Activated CD4-positive, alpha-beta T cell treated with anti-CD3 and anti-CD28 coated beads, Interleukin-10, Interleukin-2, amounts not matched to agents 100 ng/mL and 50 ng/mL, durations not matched to agents 16 hours and 8 hours (primary cell): ENCODE data around the gene BORCS8.
A peak's percentile ranks its signal among the peaks of the same experiment; 100 is the strongest.
"Not testable (repeated sequence)": the region's sequence is repeated elsewhere in the genome, so short reads cannot be mapped to it uniquely, and the experiment has no call there.

Experiments used
- DNase-seq: peaks from one replicate; pipeline ENCODE4 v3.0.0-alpha.2; 2020

The BORCS8 gene

DNA sequence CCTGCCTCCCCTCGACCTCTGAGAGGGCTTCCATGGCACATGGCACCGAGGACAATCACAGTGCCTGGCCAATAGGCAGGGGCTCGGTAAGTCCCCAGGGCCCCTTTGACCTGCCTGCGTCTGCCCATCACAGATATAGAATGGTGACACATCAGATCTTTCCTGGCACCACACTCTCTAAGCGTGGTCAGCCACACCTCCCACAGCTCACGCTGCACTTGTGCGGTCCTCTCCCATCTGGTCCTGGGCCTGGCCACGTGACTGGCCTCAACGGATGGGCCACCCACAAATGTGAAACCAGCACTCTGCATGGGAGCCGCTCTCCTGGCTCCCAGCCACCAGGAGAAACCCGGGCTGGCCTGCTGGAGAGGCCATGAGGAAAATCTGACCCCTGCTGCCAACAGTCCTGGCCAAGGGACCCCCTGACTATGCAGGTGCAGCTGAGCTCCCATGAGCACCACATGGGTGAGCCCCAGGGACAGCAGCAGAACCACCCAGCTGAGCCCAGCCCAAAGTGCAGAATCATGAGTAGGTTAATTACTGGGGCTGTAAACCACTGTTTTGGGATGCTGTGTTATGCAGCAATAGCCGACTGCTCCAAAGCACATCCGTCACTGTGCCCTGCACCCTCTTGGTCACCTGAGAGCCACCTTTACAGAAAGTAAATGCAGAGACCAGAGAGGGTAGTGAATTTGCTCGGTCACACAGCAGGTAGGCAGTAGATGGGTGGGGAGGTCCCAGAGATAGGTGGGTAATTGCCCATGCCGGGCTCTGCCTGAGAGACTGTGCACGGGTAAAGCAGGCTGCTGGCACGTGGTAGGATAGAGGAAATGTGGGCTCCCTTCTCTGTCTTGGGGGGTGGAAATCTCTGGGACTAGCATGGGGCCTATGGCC lies 12.2 kb downstream of the BORCS8 start:
- no peak for DNase-seq

- DNase-seq, result no peak
These were observed 15.0 kb downstream of the BORCS8 start for GRCh38 chr19:19176950-19177349.

- not testable (repeated sequence) for DNase-seq
These were observed 18.7 kb downstream of the BORCS8 start for GRCh38 chr19:19173243-19173642.

DNA sequence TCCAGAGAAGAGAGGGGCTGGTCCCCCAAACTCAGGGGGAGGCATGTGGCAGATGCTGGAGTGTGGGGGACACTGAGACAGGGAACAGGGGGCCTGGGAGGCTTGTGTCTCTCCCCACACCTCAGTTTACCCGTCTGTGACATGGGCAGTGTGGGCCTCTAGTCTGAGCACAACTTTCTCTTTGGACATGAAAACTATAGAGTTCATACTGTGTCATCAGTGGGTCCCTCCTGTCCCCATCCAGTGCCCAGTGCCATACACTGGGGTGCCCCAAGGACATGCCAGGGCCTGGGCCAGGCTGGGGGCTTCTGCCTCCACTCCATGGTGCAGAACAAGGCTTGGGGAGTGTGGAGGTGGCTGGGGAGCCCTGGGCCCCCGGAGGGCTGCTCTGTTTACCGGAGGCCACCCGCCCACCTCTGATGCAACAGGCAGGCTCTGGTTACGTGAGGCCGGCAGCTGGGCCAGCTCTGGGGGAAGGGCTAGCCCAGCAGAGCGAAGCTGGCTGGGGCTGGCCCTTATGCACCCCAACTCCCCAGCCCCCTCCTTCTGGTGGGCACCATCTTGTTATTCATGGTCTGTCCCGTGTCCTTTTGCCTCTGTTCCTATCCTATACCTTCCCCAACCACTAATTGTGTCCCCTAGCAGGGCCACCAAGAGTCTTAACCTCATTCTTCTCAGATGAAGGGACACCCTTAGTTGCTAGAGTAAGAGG lies 20.0 kb downstream of the BORCS8 start:
- no peak for DNase-seq

GRCh38 chr19:19170873-19171672 lies 20.9 kb downstream of the BORCS8 start:
- no peak for DNase-seq

GRCh38 chr19:19170053-19170872 lies 21.7 kb downstream of the BORCS8 start, which contains the start of gene MEF2B:
Gene MEF2B (minus strand): TSS chr19:19170263. CDS start chr19:19150735, 19,528 bp downstream.
- DNase-seq, result peak; percentile 77

GRCh38 chr19:19169236-19170052 lies 22.5 kb downstream of the BORCS8 start:
- DNase-seq, result no peak

DNA sequence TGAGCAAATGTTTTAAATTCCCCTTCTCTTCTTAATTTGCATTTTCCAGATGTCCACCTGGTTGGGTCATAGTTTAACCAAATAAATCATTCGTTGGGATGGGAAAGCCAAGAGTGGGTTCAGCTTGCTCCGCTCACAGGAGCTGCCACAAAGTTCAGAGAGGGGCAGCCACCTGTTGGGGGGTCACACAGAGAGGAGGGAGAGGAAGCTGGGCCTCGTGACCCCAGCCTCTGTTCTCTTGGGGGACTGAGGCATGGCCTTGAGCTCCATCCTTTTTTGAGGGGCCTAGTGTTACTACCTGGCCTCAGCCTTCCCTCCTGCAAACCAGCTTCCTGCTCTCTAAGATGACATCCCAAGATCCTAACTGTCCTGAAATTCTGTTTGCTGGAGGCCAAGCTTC lies 24.3 kb downstream of the BORCS8 start:
- DNase-seq, result no peak

GRCh38 chr19:19165396-19165795 lies 26.6 kb downstream of the BORCS8 start:
- no peak for DNase-seq

GRCh38 chr19:19162495-19162894 lies 29.5 kb downstream of the BORCS8 start:
- DNase-seq, result no peak

- DNase-seq, result no peak
These were observed 31.4 kb downstream of the BORCS8 start for GRCh38 chr19:19160461-19161035.

DNA sequence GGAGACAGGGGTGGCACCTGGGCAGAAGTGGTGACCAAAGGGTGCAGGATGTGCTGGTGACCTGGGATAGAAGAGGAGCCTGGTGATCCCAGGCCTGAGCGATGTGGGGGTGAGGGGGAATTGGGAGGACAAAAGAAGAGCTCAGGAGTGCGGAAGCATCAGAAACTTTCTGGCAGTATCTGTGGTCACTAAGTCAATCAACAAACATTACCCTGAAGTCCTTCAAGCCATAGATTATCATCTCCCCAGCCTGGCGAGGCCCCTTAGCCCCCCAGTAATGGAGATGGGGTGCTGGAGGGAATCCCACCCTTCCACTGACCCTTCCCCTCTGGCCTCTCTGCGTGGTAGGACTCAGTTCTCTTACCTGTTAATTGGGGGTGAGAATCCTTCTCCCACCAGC lies 32.4 kb downstream of the BORCS8 start:
- no peak for DNase-seq

- DNase-seq, result no peak
These were observed 34.1 kb downstream of the BORCS8 start for GRCh38 chr19:19157808-19158207.

DNA sequence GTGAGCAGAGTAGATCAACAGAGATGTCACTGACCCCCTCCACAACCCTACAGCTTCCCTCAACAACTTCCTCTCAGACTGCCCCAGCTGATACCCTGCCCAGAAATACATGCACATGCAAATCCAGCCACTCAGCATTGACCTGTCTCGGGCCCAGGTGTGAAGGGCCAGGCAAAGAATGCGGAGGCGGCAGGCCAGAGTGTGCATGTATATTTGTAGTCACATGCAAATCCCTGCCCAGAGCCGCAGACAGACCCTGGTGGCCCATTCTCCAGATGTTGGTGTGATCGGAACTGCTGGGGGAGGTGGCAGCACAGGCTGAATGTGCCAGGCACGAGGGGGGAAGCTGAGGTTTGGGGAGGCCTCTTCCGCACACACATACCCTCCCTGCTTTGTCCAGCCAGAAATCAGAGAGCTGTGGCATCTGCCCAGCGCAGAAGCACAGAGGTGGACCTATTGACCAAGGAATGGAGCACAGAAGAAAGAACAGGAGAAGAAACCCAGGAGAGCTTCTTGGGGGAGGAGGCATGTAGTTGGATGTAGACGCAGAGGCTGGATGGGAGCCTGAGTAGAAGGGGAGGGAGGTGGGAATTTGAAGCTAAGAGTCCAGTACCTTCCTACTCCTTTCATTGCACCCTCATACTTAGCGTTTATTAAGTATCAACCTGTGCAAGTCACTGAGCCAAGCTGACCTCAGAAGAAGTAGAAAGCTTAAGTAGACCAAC lies 36.3 kb downstream of the BORCS8 start:
- DNase-seq, result no peak

GRCh38 chr19:19154768-19155494 lies 37.0 kb downstream of the BORCS8 start:
- no peak for DNase-seq

DNA sequence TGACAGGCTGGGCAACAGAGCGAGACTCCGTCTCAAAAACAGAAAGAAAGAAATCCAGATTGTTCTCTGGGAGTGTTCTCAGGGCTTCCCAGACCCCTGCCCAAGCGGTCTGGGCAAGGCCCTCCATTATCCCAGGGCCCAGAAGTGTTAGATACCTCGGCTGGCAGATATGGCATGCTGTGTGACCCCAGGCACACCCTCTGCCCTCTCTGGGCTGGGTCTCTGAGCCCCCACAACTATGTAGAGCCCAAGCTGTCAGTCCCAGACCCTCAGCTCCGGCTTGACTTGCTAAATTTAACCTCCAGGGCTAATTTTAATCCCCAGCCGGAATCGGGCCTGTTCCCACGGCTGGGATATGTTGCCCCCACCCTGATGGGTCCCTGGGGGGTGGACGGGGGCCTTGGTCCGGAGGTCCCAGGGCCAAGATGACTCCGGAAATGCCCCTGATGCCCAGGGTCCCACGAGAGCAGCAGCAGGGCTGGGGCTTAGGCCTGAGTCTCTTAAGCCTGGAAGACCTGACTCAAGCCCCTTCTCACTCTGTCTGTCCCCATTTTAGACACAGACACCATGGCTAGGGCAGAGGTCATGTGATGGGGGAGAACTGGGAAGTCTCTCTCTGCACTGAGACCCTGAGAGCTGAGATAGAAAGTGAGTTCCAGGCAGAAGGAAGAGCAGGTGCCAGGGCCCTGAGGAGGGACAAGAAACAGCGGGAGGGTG lies 39.1 kb downstream of the BORCS8 start:
- no peak for DNase-seq

GRCh38 chr19:19151418-19151817 lies 40.5 kb downstream of the BORCS8 start:
- DNase-seq, result no peak

GRCh38 chr19:19149435-19149834 lies 42.5 kb downstream of the BORCS8 start:
- DNase-seq, result no peak

DNA sequence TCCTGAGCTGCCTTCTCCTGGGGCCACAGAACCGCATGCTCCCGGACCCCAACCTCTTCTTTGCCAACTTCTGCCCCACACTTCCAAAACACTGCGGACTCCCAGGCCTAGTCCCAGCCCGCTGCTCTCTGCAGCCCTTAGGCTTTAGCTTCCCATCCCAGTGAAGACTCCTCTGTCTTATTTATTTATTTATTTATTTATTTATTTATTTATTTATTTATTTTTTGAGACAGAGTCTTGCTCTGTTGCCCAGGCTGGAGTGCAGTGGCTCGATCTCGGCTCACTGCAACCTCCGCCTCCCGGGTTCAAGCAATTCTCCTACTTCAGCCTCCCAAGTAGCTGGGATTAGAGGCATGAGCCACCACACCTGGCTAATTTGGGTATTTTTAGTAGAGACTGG lies 43.4 kb downstream of the BORCS8 start:
- DNase-seq, result not testable (repeated sequence)
